ENCODE data around the gene TBC1D2.

GRCh38 chr9:98295824-98296223, 40.4 kb upstream of the TBC1D2 start:
- TF ChIP-seq CTCF (IDR thresholded peaks at IDR 0.05) (no peak), JUNB (IDR thresholded peaks at IDR 0.05) (no peak), TFCP2L1 (CRISPR knock-in tag; IDR thresholded peaks at IDR 0.05) (no peak), RAD21 (conservative IDR thresholded peaks at IDR 0.05 in 1 of 2, IDR thresholded peaks at IDR 0.05 in 1 of 2) (no peak)
- TF ChIP-seq, protein P1, sequence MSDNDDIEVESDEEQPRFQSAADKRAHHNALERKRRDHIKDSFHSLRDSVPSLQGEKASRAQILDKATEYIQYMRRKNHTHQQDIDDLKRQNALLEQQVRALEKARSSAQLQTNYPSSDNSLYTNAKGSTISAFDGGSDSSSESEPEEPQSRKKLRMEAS (IDR thresholded peaks at IDR 0.05), result no peak

Data from A549 (cell line).